Breast epithelium (tissue), 4 donors: Measurements from ENCODE around the gene TBC1D3K. TPM values are rescaled to one million over a fixed set of nuclear protein-coding genes. Genes with fewer than 3 reads are reported as not detected.
"Not testable (repeated sequence)": the region's sequence is repeated elsewhere in the genome, so short reads cannot be mapped to it uniquely, and the experiment has no call there.

Experiments
- DNase-seq, 2 donors: peaks; one replicate each; pipeline ENCODE4 v3.0.0-alpha.2; 2019; ENCODE audit warnings: low spot score in 2 of 2
- H3K27ac ChIP-seq, 2 donors: fragments of 200-600 bp; sonication (generic) in 1 of 2; one replicate each; pipeline ENCODE4 v1.5.1; 2016 to 2019; ENCODE audit warnings: mild to moderate bottlenecking in 1 of 2
- H3K27me3 ChIP-seq, 2 donors: fragments of 200-600 bp; sonication (generic) in 1 of 2; one replicate each; pipeline versions ENCODE4 v1.5.1 to v1.6.0; 2017 to 2019; ENCODE audit warnings: control low read depth in 1 of 2, mild to moderate bottlenecking in 1 of 2
- H3K36me3 ChIP-seq: fragments of 200-600 bp; one replicate; pipeline ENCODE4 v1.5.1; 2019
- H3K4me1 ChIP-seq, 2 donors: fragments of 200-600 bp; sonication (generic); one replicate each; pipeline ENCODE4 v1.5.1; 2016 to 2019; ENCODE audit warnings: control low read depth in 1 of 2
- H3K4me3 ChIP-seq, 3 donors: fragments of 200-600 bp; sonication (generic); 1 replicate in 2 of 3; 2 replicates in 1 of 3; pipeline ENCODE4 v1.5.1; 2016 to 2019; ENCODE audit warnings: mild to moderate bottlenecking in 3 of 3, moderate library complexity in 2 of 3
- H3K9me3 ChIP-seq, 2 donors: fragments of 200-600 bp; sonication (generic) in 1 of 2; one replicate each; pipeline ENCODE4 v1.5.1; 2016 to 2019; ENCODE audit warnings: control low read depth in 1 of 2
- POLR2A ChIP-seq: fragments of 450-650 bp; IDR thresholded peaks from one replicate; pipeline ENCODE4 v1.6.1; 2016; ENCODE audit warnings: antibody characterized with exemption, mild to moderate bottlenecking, moderate library complexity
- POLR2AphosphoS5 ChIP-seq, 3 donors: sonication (generic); formaldehyde crosslinking; IDR thresholded peaks; one replicate each; pipeline ENCODE4 v1.6.1; 2017; ENCODE audit warnings: antibody characterized with exemption in 3 of 3
- intact Hi-C: fragments of 100-400 bp; cut with DNase I; formaldehyde crosslinking; loops from one replicate; pipeline ENCODE4 v1.15.1; 2023; ENCODE audit warnings: low total_unique reads
- total RNA-seq, 3 donors: library from RNA; depleted of rRNA; stranded (reverse); fragments of >200 nt; gene quantifications; one replicate each; pipeline ENCODE4 v1.1.0, GENCODE V29; 2016
- TF ChIP-seq, protein P1 (sequence below), 3 donors: fragments of 450-650 bp; IDR thresholded peaks; one replicate each; pipeline ENCODE4 v1.5.1; 2016 to 2017; ENCODE audit warnings: antibody characterized with exemption in 3 of 3, mild to moderate bottlenecking in 3 of 3, moderate library complexity in 3 of 3

The TBC1D3K gene
- not detected for total RNA-seq

DNA sequence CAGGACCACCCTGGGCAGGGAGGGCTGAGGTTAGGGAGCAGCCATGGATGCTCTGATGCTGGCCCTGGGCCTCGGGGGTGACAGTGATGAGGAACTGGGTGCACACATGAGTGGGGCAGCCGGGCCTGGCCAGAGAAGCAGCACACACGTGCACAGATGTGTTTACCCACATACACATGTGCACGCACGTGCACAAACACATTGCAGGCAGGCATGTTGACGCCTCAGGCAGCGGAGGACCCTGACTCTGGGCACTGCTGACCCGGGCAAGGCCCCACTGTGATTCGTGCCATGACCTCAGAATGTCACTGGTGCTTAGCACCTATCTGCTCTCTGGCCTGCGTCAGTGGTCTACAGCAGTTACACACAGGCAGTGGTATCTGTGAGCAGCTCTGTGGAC is at the start of gene TBC1D3K:
Gene TBC1D3K, plus strand, starts transcription at position 301 of the 400 bp plus-strand sequence. CDS start 1,585 bp downstream, outside the sequence.
- H3K36me3 ChIP-seq, H3K9me3 ChIP-seq, intact Hi-C loops, DNase-seq, H3K27me3 ChIP-seq, H3K4me1 ChIP-seq, H3K27ac ChIP-seq, H3K4me3 ChIP-seq: not testable (repeated sequence)

DNA sequence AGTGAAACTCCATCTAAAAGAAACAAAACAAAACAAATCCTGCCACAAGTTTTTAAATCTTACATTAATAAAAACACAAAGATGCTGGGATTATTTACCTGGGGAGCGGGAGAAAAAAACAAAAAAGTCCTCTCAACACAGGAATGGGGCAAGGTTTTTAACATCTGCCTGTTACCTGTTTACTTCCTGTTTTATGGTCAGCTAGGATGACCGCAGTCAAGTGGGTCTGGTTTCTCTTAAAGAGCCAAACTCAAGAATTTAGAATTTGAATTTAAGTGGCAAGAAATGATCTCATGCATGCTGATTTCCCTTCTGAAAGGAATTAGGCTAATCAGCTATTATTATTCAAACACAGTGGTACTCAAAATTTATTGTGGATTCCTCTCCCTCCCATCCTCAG is 39.7 kb upstream of the TBC1D3K start:
- no peak for DNase-seq
- no peaks in the 10 kb centered on the region for H3K9me3 ChIP-seq
- TF ChIP-seq, protein P1, sequence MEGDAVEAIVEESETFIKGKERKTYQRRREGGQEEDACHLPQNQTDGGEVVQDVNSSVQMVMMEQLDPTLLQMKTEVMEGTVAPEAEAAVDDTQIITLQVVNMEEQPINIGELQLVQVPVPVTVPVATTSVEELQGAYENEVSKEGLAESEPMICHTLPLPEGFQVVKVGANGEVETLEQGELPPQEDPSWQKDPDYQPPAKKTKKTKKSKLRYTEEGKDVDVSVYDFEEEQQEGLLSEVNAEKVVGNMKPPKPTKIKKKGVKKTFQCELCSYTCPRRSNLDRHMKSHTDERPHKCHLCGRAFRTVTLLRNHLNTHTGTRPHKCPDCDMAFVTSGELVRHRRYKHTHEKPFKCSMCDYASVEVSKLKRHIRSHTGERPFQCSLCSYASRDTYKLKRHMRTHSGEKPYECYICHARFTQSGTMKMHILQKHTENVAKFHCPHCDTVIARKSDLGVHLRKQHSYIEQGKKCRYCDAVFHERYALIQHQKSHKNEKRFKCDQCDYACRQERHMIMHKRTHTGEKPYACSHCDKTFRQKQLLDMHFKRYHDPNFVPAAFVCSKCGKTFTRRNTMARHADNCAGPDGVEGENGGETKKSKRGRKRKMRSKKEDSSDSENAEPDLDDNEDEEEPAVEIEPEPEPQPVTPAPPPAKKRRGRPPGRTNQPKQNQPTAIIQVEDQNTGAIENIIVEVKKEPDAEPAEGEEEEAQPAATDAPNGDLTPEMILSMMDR (IDR thresholded peaks at IDR 0.05), result no peak
- no peak for TF ChIP-seq POLR2A
- no peak for TF ChIP-seq POLR2AphosphoS5 (IDR thresholded peaks at IDR 0.05)
- intact Hi-C loops, result no loop called here
- no peak overlapping the region for H3K4me3 ChIP-seq
- no peak overlapping the region for H3K27ac ChIP-seq
- no peaks in the 10 kb centered on the region for H3K4me1 ChIP-seq
- no peaks in the 10 kb centered on the region for H3K27me3 ChIP-seq
- no peaks in the 10 kb centered on the region for H3K36me3 ChIP-seq

DNA sequence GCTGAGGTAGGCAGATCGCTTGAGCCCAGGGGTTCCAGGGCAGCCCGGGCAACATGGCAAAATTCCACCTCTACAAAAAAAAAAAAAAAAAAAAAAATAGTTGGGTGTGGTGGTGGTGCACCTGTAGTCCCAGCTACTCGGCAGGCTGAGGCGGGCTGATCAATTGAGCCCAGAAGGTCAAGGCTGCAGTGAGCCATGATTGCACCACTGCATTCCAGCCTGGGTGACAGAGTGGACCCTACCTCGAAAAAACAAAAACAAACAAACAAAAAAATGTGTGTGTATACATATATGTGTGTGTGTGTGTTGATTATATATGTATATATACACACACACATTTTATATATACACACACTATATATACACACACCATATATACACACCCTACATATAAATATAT is 39.1 kb upstream of the TBC1D3K start:
- TF ChIP-seq POLR2AphosphoS5 (IDR thresholded peaks at IDR 0.05) (no peak), POLR2A (no peak)
- TF ChIP-seq, protein P1 (IDR thresholded peaks at IDR 0.05), result no peak
- DNase-seq, result no peak
- intact Hi-C loops, result no loop called here
- Histone ChIP-seq H3K27me3 (no peaks in the 10 kb centered on the region), H3K4me3 (no peak overlapping the region), H3K9me3 (no peaks in the 10 kb centered on the region), H3K36me3 (no peaks in the 10 kb centered on the region), H3K4me1 (no peaks in the 10 kb centered on the region), H3K27ac (no peak overlapping the region)

DNA sequence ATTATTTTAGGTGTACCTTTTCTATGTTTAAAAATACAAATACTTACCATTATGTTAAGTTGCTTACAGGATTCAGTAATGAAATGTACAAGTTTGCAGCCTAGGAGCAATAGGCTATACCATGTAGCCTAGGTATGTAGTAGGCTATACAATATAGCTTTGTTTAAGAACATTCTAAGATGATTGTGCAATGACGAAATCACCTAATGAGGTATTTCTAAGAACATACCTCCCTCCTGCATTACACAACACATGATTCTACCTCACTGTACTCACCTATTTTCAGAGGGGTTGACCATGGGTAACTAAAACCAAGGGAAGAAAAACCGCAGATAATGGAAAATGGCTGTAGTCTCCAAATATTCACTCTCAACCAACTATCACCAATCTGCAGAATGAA is 35.3 kb upstream of the TBC1D3K start:
- TF ChIP-seq POLR2AphosphoS5 (IDR thresholded peaks at IDR 0.05) (no peak), POLR2A (no peak)
- TF ChIP-seq, protein P1 (IDR thresholded peaks at IDR 0.05), result no peak
- no peak overlapping the region for H3K4me3 ChIP-seq
- intact Hi-C loops, result no loop called here
- H3K27me3 ChIP-seq, result no peaks in the 10 kb centered on the region
- no peaks in the 10 kb centered on the region for H3K9me3 ChIP-seq
- H3K4me1 ChIP-seq, result no peaks in the 10 kb centered on the region
- no peak overlapping the region for H3K27ac ChIP-seq
- no peak for DNase-seq
- H3K36me3 ChIP-seq, result no peaks in the 10 kb centered on the region

DNA sequence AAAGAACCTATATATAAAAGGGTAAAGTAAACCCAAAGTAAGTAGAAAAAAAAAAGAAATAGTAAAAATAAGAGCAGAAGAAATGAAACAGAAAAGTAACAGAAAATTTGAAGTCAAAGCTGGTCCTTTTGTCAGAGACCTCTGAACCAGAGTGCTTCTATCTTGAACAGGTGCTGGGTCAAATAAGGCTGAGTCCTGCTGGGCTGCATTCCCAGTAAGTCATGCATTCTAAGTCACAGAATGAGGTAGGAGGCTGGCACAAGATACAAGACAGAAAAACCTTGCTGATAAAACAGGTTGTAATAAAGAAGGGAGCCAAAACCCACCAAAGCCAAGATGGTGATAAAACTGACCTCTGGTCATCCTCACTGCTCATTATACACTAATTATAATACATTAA is 27.3 kb upstream of the TBC1D3K start:
- intact Hi-C loops, H3K4me3 ChIP-seq, H3K27me3 ChIP-seq, DNase-seq, H3K9me3 ChIP-seq, H3K4me1 ChIP-seq, H3K27ac ChIP-seq, H3K36me3 ChIP-seq: not testable (repeated sequence)

Other genes with a start within 250 kb of the TBC1D3K start
- gene HNF1B, start 179.4 kb upstream of the TBC1D3K start, total RNA-seq, result under 1 TPM in 1 of 3 donors, not detected in 2; 0.33 TPM
- gene TBC1D3L, start 64.6 kb downstream of the TBC1D3K start, total RNA-seq, result 10 to 100 TPM in 2 of 3 donors, 1 to 10 TPM in 1; 9.8 to 19.2 (median 13.8) TPM
- gene TBC1D3D, start 79.6 kb downstream of the TBC1D3K start, total RNA-seq, result not detected
- not detected for gene TBC1D3C, start 144.2 kb downstream of the TBC1D3K start, total RNA-seq
- not detected for gene TBC1D3E, start 203.5 kb downstream of the TBC1D3K start, total RNA-seq